Mucosa of descending colon (tissue), 3 donors: ENCODE measurements around the gene NRCAM. TPM values are rescaled to one million over a fixed set of nuclear protein-coding genes. Genes with fewer than 3 reads are reported as not detected.

ENCODE experiments used
- ATAC-seq: fragments of 200-7000 bp; cut with Tn5 transposase; one replicate; pipeline ENCODE4 v1.9.1; 2020; ENCODE audit warnings: mild to moderate bottlenecking, moderate library complexity
- DNase-seq, 3 donors: peaks; one replicate each; pipeline ENCODE4 v3.0.0-alpha.2; 2020
- H3K36me3 ChIP-seq: fragments of 200-600 bp; one replicate; pipeline ENCODE4 v1.8.0; 2021; ENCODE audit warnings: low read depth, mild to moderate bottlenecking
- H3K4me1 ChIP-seq: fragments of 200-600 bp; one replicate; pipeline ENCODE4 v1.8.0; 2021; ENCODE audit warnings: low read depth, mild to moderate bottlenecking
- H3K4me3 ChIP-seq: fragments of 200-600 bp; one replicate; pipeline ENCODE4 v1.8.0; 2021; ENCODE audit warnings: mild to moderate bottlenecking
- H3K9me3 ChIP-seq: fragments of 200-600 bp; one replicate; pipeline ENCODE4 v1.8.0; 2021; ENCODE audit warnings: mild to moderate bottlenecking
- intact Hi-C, 2 donors: fragments of 100-400 bp; cut with DNase I in 1 of 2; cut with micrococcal nuclease in 1 of 2; formaldehyde crosslinking; loops; one replicate each; pipeline versions ENCODE4 v1.11.0 to v1.11.1; 2022; cut with DNase I, micrococcal nuclease
- total RNA-seq, 3 donors: library from RNA; stranded (reverse); fragmentation: NEBNext Ultra II Directional in 2 of 3; extraction: Animal tissue kit (Norgen Biotek cat#: 25700) in 2 of 3; gene quantifications; one replicate each; pipeline versions ENCODE4 v1.2.1 to v1.2.4, GENCODE V29; 2021 to 2023
- TF ChIP-seq, protein P1 (sequence below): fragments of 200-600 bp; IDR thresholded peaks from one replicate; pipeline ENCODE4 v1.8.0; 2022; ENCODE audit warnings: antibody characterized with exemption, mild to moderate bottlenecking
- donor health status: DM: no; HTN: no; CAD: no; lungs with moderate emphysema.
- donor health status: DM: no; HTN: no; CAD: no.
- donor health status: DM: no; HTN: yes; CAD: no.

NRCAM gene
- total RNA-seq, 3 donors from 2014 or later: 1.0 to 3.4 (median 2.3) TPM

DNA sequence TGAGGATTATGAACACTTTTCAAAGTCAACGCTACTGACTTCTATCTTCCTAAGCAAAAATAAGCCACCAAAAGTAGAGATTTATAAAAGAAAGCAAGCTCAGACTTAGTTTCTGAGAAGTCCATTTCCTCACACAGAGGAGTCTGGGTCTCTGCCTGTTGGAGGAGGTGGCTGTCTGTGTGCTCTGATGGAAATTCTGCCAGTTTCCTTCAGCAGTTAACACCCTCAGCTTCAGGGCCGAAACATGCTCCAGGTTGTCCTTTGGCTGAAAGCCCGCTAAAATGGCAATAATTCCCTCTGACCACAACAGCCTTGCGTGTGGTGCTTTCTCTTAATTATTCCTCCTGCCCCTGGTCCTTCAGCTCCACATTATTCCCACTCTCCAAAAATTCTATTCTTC is 198.3 kb downstream of the NRCAM start:
- no peak for DNase-seq
- no peaks in the 10 kb centered on the region for H3K4me1 ChIP-seq
- no peaks in the 10 kb centered on the region for H3K9me3 ChIP-seq
- H3K4me3 ChIP-seq: no peak overlapping the region
- TF ChIP-seq, protein P1, sequence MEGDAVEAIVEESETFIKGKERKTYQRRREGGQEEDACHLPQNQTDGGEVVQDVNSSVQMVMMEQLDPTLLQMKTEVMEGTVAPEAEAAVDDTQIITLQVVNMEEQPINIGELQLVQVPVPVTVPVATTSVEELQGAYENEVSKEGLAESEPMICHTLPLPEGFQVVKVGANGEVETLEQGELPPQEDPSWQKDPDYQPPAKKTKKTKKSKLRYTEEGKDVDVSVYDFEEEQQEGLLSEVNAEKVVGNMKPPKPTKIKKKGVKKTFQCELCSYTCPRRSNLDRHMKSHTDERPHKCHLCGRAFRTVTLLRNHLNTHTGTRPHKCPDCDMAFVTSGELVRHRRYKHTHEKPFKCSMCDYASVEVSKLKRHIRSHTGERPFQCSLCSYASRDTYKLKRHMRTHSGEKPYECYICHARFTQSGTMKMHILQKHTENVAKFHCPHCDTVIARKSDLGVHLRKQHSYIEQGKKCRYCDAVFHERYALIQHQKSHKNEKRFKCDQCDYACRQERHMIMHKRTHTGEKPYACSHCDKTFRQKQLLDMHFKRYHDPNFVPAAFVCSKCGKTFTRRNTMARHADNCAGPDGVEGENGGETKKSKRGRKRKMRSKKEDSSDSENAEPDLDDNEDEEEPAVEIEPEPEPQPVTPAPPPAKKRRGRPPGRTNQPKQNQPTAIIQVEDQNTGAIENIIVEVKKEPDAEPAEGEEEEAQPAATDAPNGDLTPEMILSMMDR: no peak
- ATAC-seq: no peak
- H3K36me3 ChIP-seq: no peaks in the 10 kb centered on the region
- intact Hi-C loops: no loop called here

DNA sequence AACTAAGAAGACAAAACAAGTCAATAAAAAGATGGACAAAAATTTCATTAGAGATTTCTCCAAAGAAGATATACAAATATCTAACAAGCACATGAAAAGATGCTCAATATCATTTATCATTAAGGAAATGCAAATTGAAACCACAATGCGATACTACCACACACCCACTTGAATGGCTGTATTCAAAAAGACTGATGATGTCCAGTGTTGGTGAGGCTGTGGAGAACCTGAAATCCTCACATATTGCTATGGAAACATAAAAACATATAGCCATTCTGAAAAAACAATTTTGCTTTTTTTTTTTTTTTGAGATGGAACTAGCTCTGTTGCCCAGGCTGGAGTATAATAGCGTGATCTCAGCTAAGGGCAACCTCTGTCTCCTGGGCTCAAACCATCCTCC is 202.0 kb downstream of the NRCAM start:
- intact Hi-C loops: no loop called here
- ATAC-seq (no peak), DNase-seq (no peak)
- H3K9me3 ChIP-seq: no peaks in the 10 kb centered on the region
- H3K4me3 ChIP-seq: no peak overlapping the region
- no peaks in the 10 kb centered on the region for H3K4me1 ChIP-seq
- H3K36me3 ChIP-seq: no peaks in the 10 kb centered on the region
- TF ChIP-seq, protein P1: no peak

DNA sequence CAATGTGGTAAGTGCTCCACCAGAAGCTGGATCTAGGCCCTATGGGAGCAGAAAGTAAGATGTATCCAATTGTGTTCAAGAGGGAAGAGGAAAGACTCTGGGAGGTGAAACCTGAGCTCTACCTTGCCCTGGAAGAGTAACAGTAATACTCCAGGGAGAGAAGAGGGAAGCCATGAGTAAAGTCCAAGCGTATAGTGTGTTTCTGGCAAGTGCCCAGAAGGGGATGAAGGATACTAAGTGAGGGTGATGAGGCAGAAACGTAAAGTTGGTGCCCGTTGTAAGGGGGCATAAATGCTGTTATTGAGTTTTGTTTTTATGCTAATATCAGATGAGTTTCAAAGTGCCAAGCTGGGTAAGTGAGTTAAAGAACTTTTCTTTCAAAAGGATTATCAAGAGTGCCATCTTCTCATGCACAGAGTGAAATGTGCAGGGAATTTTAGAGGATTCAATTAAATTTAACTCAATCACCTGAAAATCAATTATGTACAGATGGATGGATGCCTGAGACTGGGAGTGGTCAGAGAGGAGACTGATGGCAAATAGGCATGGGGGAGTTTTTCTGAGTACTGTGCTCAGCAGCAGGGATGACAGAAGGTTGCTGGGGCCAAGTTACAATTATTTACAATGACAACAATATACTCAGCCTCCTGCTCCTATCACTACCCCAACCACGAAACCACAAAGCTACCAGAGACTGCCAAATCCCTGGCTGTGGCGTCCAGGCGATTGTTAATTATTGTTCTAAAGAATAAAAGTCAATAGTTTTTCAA is 202.8 kb downstream of the NRCAM start:
- ATAC-seq (no peak), DNase-seq (no peak)
- TF ChIP-seq, protein P1: no peak
- Histone ChIP-seq H3K4me3 (no peak overlapping the region), H3K36me3 (no peaks in the 10 kb centered on the region), H3K4me1 (no peaks in the 10 kb centered on the region), H3K9me3 (no peaks in the 10 kb centered on the region)
- intact Hi-C loops: no loop called here

DNA sequence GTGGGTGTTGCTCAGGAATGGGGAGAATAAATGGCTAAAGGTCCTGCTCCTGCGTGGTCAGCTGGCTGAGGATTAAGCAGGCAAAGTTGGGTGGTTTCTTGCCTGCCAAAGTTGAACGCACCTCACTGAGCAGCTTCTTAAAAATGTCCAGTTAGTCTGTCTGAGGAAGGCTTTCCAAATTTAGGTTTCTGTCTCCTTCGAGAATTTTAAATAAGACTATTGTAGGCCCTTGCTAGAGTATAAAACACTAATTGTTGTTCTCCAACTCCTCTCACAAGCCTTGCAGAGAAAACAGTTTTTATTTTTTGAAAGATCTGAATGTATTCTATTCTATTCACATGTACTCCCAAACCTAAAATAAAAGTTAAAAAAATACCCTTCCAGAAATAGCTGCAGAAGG is 204.1 kb downstream of the NRCAM start:
- ATAC-seq (no peak), DNase-seq (no peak)
- intact Hi-C loops: no loop called here
- H3K36me3 ChIP-seq: no peaks in the 10 kb centered on the region
- TF ChIP-seq, protein P1: no peak
- H3K4me3 ChIP-seq: no peak overlapping the region
- no peaks in the 10 kb centered on the region for H3K4me1 ChIP-seq
- H3K9me3 ChIP-seq: no peaks in the 10 kb centered on the region

DNA sequence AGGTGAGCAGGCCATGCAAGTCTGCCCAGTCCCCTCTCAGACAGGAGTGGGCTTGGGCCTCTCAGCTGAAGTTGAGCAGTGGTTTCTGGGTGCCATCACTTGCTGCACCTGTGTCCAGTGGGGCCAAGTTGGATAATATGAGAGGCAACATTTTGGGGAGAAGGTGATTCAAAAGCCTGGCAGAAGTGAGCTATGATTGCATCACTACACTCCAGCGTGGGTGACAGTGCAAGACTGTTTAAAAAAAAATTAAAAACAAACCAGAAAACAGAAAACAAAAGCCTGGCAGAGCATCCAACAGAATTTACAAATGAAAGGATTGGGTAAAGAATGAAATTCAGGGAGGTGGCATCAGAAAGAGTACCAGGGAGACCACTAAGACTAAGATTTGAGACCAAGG is 204.5 kb downstream of the NRCAM start:
- no peak for DNase-seq
- intact Hi-C loops: no loop called here
- no peak overlapping the region for H3K4me3 ChIP-seq
- H3K36me3 ChIP-seq: no peaks in the 10 kb centered on the region
- TF ChIP-seq, protein P1: no peak
- H3K9me3 ChIP-seq: no peaks in the 10 kb centered on the region
- no peaks in the 10 kb centered on the region for H3K4me1 ChIP-seq
- no peak for ATAC-seq

DNA sequence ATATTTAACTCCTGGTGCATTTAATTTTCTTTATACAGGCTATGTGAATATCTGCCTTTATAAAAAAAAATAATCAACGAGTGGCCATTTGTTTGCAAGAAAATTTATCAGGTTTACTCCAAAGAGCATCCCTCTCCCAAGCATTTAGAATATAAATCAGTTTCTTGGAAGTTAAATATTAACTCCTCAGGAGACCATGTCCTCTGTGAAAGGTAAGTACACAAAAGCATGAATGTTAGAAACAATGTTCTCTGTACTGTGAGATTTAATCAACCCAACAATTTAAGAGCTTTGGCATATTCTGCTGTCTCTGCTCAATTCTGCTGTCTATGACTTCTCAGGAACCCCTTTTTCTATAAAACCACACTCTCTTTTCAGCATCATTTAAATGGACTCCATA is 206.8 kb downstream of the NRCAM start:
- TF ChIP-seq, protein P1: no peak
- intact Hi-C loops: no loop called here
- no peak for DNase-seq
- no peak for ATAC-seq
- H3K36me3 ChIP-seq: no peaks in the 10 kb centered on the region
- no peak overlapping the region for H3K4me3 ChIP-seq
- H3K9me3 ChIP-seq: no peaks in the 10 kb centered on the region
- H3K4me1 ChIP-seq: no peaks in the 10 kb centered on the region
